ENCODE data around the gene FANCE.

DNA sequence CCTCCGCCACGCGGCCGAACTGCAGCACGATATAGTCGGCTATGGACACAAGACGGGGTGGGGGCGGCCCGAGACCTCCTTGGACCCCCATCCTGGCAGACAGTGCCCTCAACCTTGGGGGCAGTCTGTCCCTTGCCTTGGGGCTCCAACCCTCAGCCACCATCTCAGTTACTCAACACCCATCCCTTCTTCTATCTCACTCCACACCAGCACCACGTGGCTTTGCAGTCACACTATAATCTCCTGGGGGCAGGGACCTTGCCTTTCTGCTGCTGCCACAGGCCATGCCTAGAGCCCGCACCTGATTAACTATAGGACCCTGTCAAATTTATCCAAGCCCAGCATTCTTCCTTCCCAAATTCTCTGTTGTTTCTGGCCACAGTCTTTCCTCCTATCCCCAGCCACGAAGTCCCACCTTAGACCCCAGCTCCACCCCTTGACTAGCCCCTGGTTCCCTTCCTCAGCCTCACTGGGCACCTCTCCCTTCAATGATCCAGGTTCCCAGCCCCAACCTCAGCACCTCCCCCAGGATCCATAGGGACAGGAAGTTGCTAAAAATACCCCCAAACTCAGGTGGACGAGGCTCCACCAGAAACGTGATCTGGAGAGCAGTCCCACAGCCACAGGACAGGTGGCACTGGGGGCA is 46.4 kb downstream of the FANCE start:
- no peak for TF ChIP-seq CTCF (optimal IDR thresholded peaks at IDR 0.05 in 1 of 3, IDR thresholded peaks at IDR 0.05 in 1 of 3, conservative IDR thresholded peaks at IDR 0.05 in 1 of 3; ENCODE audit: extremely low read depth in 1 of 3, insufficient read depth in 2 of 3, low read length in 3 of 3)
- no peak for TF ChIP-seq EZH2 (IDR thresholded peaks at IDR 0.05; ENCODE audit: low read length)
